Fibroblast of lung (primary cell): ENCODE results near the gene NT5C1B. TPM values are rescaled to one million over a fixed set of nuclear protein-coding genes. Genes with fewer than 3 reads are reported as not detected.

Source experiments
- DNase-seq, 2 donors: peaks; one replicate each; pipeline versions ENCODE4 v3.0.0 to v3.0.0-alpha.2; 2010; ENCODE audit warnings: low read depth in 2 of 2
- H2AFZ ChIP-seq: 2 replicates; pipeline ENCODE4 v1.5.1; 2012; ENCODE audit warnings: low read length, control low read depth, inconsistent platforms
- H3K27ac ChIP-seq: 2 replicates; pipeline ENCODE4 v1.5.1; 2011; ENCODE audit warnings: low read length, control low read depth; ENCODE audit not compliant: insufficient read depth
- H3K27me3 ChIP-seq: 2 replicates; pipeline ENCODE4 v1.5.1; 2011; ENCODE audit warnings: mild to moderate bottlenecking, low read length; ENCODE audit not compliant: control insufficient read depth, insufficient read depth
- H3K36me3 ChIP-seq: 2 replicates; pipeline ENCODE4 v1.5.1; 2011; ENCODE audit warnings: low read length; ENCODE audit not compliant: control insufficient read depth, insufficient read depth
- H3K4me1 ChIP-seq: 2 replicates; pipeline ENCODE4 v1.5.1; 2011; ENCODE audit warnings: low read length; ENCODE audit not compliant: control insufficient read depth, insufficient read depth; ENCODE audit errors: extremely low read depth
- H3K4me2 ChIP-seq: 2 replicates; pipeline ENCODE4 v1.5.1; 2011; ENCODE audit warnings: low read length, control low read depth; ENCODE audit not compliant: insufficient read depth; ENCODE audit errors: extremely low read depth
- H3K4me3 ChIP-seq, 4 experiments: fragments of 200-600 bp in 1 of 4; sonication (generic) in 1 of 4; replicated peaks in 1 of 4; 2 replicates each; pipeline ENCODE4 v1.5.1; 2011 to 2016; ENCODE audit warnings: low read length in 4 of 4, low read depth in 3 of 4, mild to moderate bottlenecking in 3 of 4, control low read depth in 2 of 4, inconsistent platforms in 1 of 4, mixed read lengths in 1 of 4; ENCODE audit not compliant: insufficient read depth in 1 of 4; ENCODE audit errors: control extremely low read depth in 1 of 4
- H3K79me2 ChIP-seq: 2 replicates; pipeline ENCODE4 v1.5.1; 2012; ENCODE audit warnings: mild to moderate bottlenecking, low read length, inconsistent platforms; ENCODE audit not compliant: control insufficient read depth, insufficient read depth
- H3K9ac ChIP-seq: 2 replicates; pipeline ENCODE4 v1.5.1; 2011; ENCODE audit warnings: mild to moderate bottlenecking, low read length, control low read depth; ENCODE audit not compliant: insufficient read depth
- H3K9me3 ChIP-seq: 2 replicates; pipeline ENCODE4 v1.5.1; 2012; ENCODE audit warnings: low read depth, low read length; ENCODE audit not compliant: control insufficient read depth, insufficient read depth
- H4K20me1 ChIP-seq: 2 replicates; pipeline ENCODE4 v1.5.1; 2011; ENCODE audit warnings: low read length; ENCODE audit not compliant: control insufficient read depth, insufficient read depth; ENCODE audit errors: extremely low read depth
- EZH2 ChIP-seq: IDR thresholded peaks from 2 replicates; pipeline ENCODE4 v1.5.1; 2012; ENCODE audit warnings: low read length, control low read depth, mild to moderate bottlenecking; ENCODE audit errors: missing control alignments
- polyA plus RNA-seq, 2 donors: library from polyadenylated mRNA; depleted of rRNA in 1 of 2; stranded (reverse) in 1 of 2; unstranded in 1 of 2; fragments of >200 nt; gene quantifications; 2 replicates each; pipeline ENCODE4 v1.2.1, GENCODE V29; 2011 to 2012; ENCODE audit warnings: missing spikeins in 1 of 2
- total RNA-seq: library from RNA; depleted of rRNA; stranded (reverse); fragments of >200 nt; gene quantifications from 2 replicates; pipeline ENCODE4 v1.2.1, GENCODE V29; 2014
- TF ChIP-seq, protein P1 (sequence below), 2 donors: IDR thresholded peaks in 1 of 2; conservative IDR thresholded peaks in 1 of 2; 1 replicate in 1 of 2; 2 replicates in 1 of 2; pipeline ENCODE4 v1.5.1; 2011 to 2012; ENCODE audit warnings: low read length in 2 of 2, control low read depth in 1 of 2, inconsistent platforms in 1 of 2, low read depth in 1 of 2, mild to moderate bottlenecking in 1 of 2

Gene NT5C1B
- total and polyA plus RNA-seq, 2 donors (not counting 1 experiment from before 2014, with no cell fraction given), result not detected

DNA sequence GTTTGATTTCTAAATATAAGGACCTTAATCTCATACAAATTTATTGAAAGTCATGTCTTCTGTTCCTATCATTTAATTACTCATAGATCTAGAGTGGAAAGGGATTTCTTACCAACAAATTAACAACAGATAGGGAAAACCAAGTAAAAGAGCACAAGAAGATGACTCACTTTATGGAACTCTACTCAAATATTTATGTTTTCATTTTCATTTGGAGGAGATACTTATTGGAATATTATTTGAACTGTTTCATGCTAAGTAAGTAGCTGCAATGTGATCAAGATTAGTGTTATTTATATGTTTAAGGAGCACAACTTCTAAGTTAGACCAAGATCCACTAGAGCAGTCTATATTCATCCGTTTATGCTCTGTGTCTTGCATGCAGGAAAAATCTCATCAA is 1.3 kb downstream of the NT5C1B start:
- Histone ChIP-seq H3K27me3 (no peaks in the 10 kb centered on the region), H3K9ac (no peak overlapping the region), H3K9me3 (no peaks in the 10 kb centered on the region), H3K27ac (no peak overlapping the region), H3K4me2 (no peak overlapping the region), H3K36me3 (no peaks in the 10 kb centered on the region), H3K79me2 (no peaks in the 10 kb centered on the region), H3K4me3 (no peak overlapping the region), H2AFZ (no peak overlapping the region), H4K20me1 (no peaks in the 10 kb centered on the region), H3K4me1 (peaks cover 4% of the 10 kb centered on the region)
- peak in 1 of 2 donors; percentile 12 for DNase-seq
- no peak for TF ChIP-seq EZH2
- TF ChIP-seq, protein P1, sequence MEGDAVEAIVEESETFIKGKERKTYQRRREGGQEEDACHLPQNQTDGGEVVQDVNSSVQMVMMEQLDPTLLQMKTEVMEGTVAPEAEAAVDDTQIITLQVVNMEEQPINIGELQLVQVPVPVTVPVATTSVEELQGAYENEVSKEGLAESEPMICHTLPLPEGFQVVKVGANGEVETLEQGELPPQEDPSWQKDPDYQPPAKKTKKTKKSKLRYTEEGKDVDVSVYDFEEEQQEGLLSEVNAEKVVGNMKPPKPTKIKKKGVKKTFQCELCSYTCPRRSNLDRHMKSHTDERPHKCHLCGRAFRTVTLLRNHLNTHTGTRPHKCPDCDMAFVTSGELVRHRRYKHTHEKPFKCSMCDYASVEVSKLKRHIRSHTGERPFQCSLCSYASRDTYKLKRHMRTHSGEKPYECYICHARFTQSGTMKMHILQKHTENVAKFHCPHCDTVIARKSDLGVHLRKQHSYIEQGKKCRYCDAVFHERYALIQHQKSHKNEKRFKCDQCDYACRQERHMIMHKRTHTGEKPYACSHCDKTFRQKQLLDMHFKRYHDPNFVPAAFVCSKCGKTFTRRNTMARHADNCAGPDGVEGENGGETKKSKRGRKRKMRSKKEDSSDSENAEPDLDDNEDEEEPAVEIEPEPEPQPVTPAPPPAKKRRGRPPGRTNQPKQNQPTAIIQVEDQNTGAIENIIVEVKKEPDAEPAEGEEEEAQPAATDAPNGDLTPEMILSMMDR (conservative IDR thresholded peaks at IDR 0.05 in 1 of 2, IDR thresholded peaks at IDR 0.05 in 1 of 2; ENCODE audit: low read depth in 1 of 2, low read length in 2 of 2), result no peak

DNA sequence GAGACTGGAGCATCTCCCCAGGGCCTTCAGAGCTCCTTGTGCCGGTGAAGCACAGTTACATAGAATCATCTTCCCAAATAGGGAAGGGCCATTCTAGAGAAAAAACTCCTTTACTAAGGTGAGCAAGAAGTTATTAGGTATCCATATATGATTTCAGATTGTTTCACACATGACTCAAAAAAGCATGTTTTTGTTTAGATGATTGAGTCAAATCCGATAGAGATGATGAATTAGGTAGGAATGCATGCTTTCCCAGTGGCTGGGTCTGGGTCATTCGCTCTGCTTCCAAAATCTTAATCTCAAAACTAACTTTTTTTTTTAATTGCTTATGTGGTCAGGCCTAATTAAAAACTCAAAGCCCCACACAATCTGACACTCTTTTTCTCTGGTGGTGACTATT is 3.8 kb downstream of the NT5C1B start:
- Histone ChIP-seq H3K4me3 (no peak overlapping the region), H3K9ac (no peak overlapping the region), H3K79me2 (no peaks in the 10 kb centered on the region), H3K4me2 (no peak overlapping the region), H3K27ac (no peak overlapping the region), H4K20me1 (no peaks in the 10 kb centered on the region), H3K9me3 (no peaks in the 10 kb centered on the region), H3K27me3 (no peaks in the 10 kb centered on the region), H3K36me3 (no peaks in the 10 kb centered on the region), H2AFZ (no peak overlapping the region), H3K4me1 (peaks cover 4% of the 10 kb centered on the region)
- TF ChIP-seq EZH2, result no peak
- TF ChIP-seq, protein P1 (conservative IDR thresholded peaks at IDR 0.05 in 1 of 2, IDR thresholded peaks at IDR 0.05 in 1 of 2; ENCODE audit: low read depth in 1 of 2, low read length in 2 of 2), result no peak
- DNase-seq, result no peak

GRCh38 chr2:18584608-18584954 is 4.8 kb downstream of the NT5C1B start:
- H3K36me3 ChIP-seq, result no peaks in the 10 kb centered on the region
- peaks cover 4% of the 10 kb centered on the region for H3K4me1 ChIP-seq
- TF ChIP-seq, protein P1 (conservative IDR thresholded peaks at IDR 0.05 in 1 of 2, IDR thresholded peaks at IDR 0.05 in 1 of 2; ENCODE audit: low read depth in 1 of 2, low read length in 2 of 2), result no peak
- no peak for TF ChIP-seq EZH2
- H3K4me2 ChIP-seq, result no peak overlapping the region
- no peak overlapping the region for H3K4me3 ChIP-seq
- no peaks in the 10 kb centered on the region for H3K27me3 ChIP-seq
- H3K9me3 ChIP-seq, result no peaks in the 10 kb centered on the region
- no peaks in the 10 kb centered on the region for H4K20me1 ChIP-seq
- no peaks in the 10 kb centered on the region for H3K79me2 ChIP-seq
- no peak overlapping the region for H3K27ac ChIP-seq
- DNase-seq, result no peak
- no peak overlapping the region for H2AFZ ChIP-seq
- no peak overlapping the region for H3K9ac ChIP-seq
